GM12875 (cell line): ENCODE results near the gene EP300.

Source experiments
- H3K4me3 ChIP-seq: one replicate; pipeline ENCODE4 v1.5.1; 2011; ENCODE audit warnings: low read depth, low read length, control low read depth
- CTCF ChIP-seq: IDR thresholded peaks from 2 replicates; pipeline ENCODE4 v1.5.1; 2011; ENCODE audit warnings: low read depth, mild to moderate bottlenecking, control low read depth, inconsistent platforms, low read length, moderate library complexity, borderline replicate concordance; ENCODE audit not compliant: insufficient read depth

Gene EP300

DNA sequence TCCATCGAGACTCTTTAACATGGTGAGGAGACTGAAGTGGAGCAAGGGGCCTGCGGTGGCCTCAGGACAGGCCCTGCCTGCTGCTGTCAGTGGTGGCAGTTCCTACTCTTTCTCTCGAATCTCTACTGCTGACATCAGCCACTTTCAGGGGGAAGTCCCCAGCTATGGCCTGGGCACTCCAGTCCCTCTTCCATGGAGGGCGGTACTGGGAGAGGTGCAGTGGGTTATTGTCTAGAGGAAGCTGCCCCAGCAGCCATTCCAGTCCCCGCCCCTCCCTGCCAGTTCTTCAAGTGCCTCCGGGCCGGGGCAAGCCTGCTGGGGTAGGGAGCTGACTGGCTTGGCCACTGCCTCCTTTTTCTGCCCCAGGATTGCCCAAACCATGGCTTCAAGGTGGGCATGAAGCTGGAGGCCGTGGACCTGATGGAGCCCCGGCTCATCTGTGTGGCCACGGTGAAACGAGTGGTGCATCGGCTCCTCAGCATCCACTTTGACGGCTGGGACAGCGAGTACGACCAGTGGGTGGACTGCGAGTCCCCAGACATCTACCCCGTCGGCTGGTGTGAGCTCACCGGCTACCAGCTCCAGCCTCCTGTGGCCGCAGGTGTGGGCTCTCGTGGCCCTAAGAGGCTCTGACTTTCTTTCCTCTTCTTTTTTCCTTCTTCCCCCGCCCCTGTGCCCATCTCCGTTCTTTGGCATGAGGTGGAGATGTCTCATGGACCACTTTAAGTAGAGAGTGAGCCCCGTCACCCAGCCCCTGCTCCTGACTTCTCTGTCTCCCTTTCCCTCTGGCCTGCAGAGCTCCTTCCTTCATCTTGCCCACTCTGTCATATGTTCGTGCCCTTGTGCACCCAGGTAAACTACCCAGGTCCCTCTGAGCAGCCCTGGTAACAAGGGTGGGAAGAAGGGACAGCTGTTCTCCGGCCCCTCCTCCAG is 134.6 kb downstream of the EP300 start:
- TF ChIP-seq CTCF, result no peak
- no peak overlapping the region for H3K4me3 ChIP-seq

- H3K4me3 ChIP-seq, result no peak overlapping the region
- no peak for TF ChIP-seq CTCF
Observed at GRCh38 chr22:41229215-41229614, 136.8 kb downstream of the EP300 start.
